ENCODE measurements around the gene FZR1. TPM values are rescaled to one million over a fixed set of nuclear protein-coding genes. Genes with fewer than 3 reads are reported as not detected.

FZR1 gene
- total and polyA plus RNA-seq, 2 of the 13 experiments (the other 11 are each of a cell fraction or from before 2014, with no cell fraction given) = 29.0 to 30.8 TPM

GRCh38 chr19:3556978-3557460, 50.9 kb downstream of the FZR1 start (continued):
- TF ChIP-seq MAFK (conservative IDR thresholded peaks at IDR 0.05 in 1 of 2, IDR thresholded peaks at IDR 0.05 in 1 of 2; ENCODE audit: low read length in 2 of 2) = no peak
- no peak for TF ChIP-seq STAT6 (CRISPR knock-in tag; IDR thresholded peaks at IDR 0.05; ENCODE audit: borderline replicate concordance)
- TF ChIP-seq MEIS1 (CRISPR knock-in tag; IDR thresholded peaks at IDR 0.05; ENCODE audit: borderline replicate concordance) = 0 out of 2 replicates have a peak, but pooled peaks have one; percentile 18
- TF ChIP-seq ZNF205 (CRISPR knock-in tag; IDR thresholded peaks at IDR 0.05) = no peak
- TF ChIP-seq ZBTB8A (CRISPR knock-in tag; IDR thresholded peaks at IDR 0.05; ENCODE audit: borderline replicate concordance, low read depth) = no peak
- TF ChIP-seq ZSCAN22 (CRISPR knock-in tag; IDR thresholded peaks at IDR 0.05) = peak; percentile 98
- no peak for TF ChIP-seq ZNF333 (CRISPR knock-in tag; IDR thresholded peaks at IDR 0.05; ENCODE audit: borderline replicate concordance)
- TF ChIP-seq ZNF547 (CRISPR knock-in tag; IDR thresholded peaks at IDR 0.05) = no peak
- TF ChIP-seq ZNF703 (CRISPR knock-in tag; IDR thresholded peaks at IDR 0.05; ENCODE audit: borderline replicate concordance) = no peak
- TF ChIP-seq HMGXB3 (CRISPR knock-in tag; IDR thresholded peaks at IDR 0.05; ENCODE audit: borderline replicate concordance) = no peak
- TF ChIP-seq ZFY (CRISPR knock-in tag; IDR thresholded peaks at IDR 0.05) = no peak; the same call in 1 of the 2 replicates
- no peak for TF ChIP-seq CAMTA2 (CRISPR knock-in tag; IDR thresholded peaks at IDR 0.05; ENCODE audit: borderline replicate concordance)
- peak; percentile 35 for TF ChIP-seq CTCF (CRISPR knock-in tag; IDR thresholded peaks at IDR 0.05)
- no peak for TF ChIP-seq ZSCAN30 (CRISPR knock-in tag; IDR thresholded peaks at IDR 0.05)
- no peak for TF ChIP-seq CREM (IDR thresholded peaks at IDR 0.05)
- TF ChIP-seq CREM (CRISPR knock-in tag; IDR thresholded peaks at IDR 0.05) = no peak
- no peak for TF ChIP-seq SPEN (CRISPR knock-in tag; IDR thresholded peaks at IDR 0.05; ENCODE audit: low read depth)
- TF ChIP-seq HOMEZ (CRISPR knock-in tag; IDR thresholded peaks at IDR 0.05; ENCODE audit: low read depth) = no peak

Data from HepG2 (cell line).